ENCODE data around the gene MRPS11. TPM values are rescaled to one million over a fixed set of nuclear protein-coding genes. Genes with fewer than 3 reads are reported as not detected.

The MRPS11 gene
- total RNA-seq, 4 donors from 2014 or later = 33.5 to 47.8 (median 45.2) TPM

- no peak for TF ChIP-seq CTCF (IDR thresholded peaks at IDR 0.05 in 4 of 5, conservative IDR thresholded peaks at IDR 0.05 in 1 of 5)
- TF ChIP-seq POLR2A (IDR thresholded peaks at IDR 0.05) = no peak
- Histone ChIP-seq H3K9me3 (no peaks in the 10 kb centered on the region), H3K27me3 (no peaks in the 10 kb centered on the region), H3K4me3 (no peak overlapping the region), H3K36me3 (no peaks in the 10 kb centered on the region), H3K4me1 (peaks cover 3 to 7% of the 10 kb centered on the region in 2 donors), H3K27ac (no peak overlapping the region)
- ATAC-seq = no peak
- DNase-seq = no peak
- intact Hi-C loops (cut with DNase I; ENCODE audit: low total_unique reads) = no loop called here
- in situ Hi-C loops (cut with MboI; ENCODE audit: low sequenced_read_pairs in 4 of 4) = loop anchor here in 1 of 4 donors (25.0 kb wide), 1 partner anchor 123 kb away; the partner anchor contains the start of gene AEN
Observed at GRCh38 chr15:88489321-88489720, 21.8 kb downstream of the MRPS11 start.

GRCh38 chr15:88490036-88490435, 22.5 kb downstream of the MRPS11 start:
- Histone ChIP-seq H3K36me3 (no peaks in the 10 kb centered on the region), H3K9me3 (no peaks in the 10 kb centered on the region), H3K4me1 (peaks cover 0 to under 1% of the 10 kb centered on the region in 2 donors), H3K27ac (no peak overlapping the region), H3K27me3 (no peaks in the 10 kb centered on the region), H3K4me3 (no peak overlapping the region)
- ATAC-seq (no peak), DNase-seq (no peak)
- in situ Hi-C loops (cut with MboI; ENCODE audit: low sequenced_read_pairs in 4 of 4) (loop anchor here in 1 of 4 donors (10.0 to 25.0 kb wide), 2 partner anchors 65 to 122 kb away; partner anchors contain the start of gene AEN), intact Hi-C loops (cut with DNase I; ENCODE audit: low total_unique reads) (no loop called here)
- TF ChIP-seq CTCF (IDR thresholded peaks at IDR 0.05 in 4 of 5, conservative IDR thresholded peaks at IDR 0.05 in 1 of 5) (no peak), POLR2A (IDR thresholded peaks at IDR 0.05) (no peak)

GRCh38 chr15:88491158-88491557, 23.6 kb downstream of the MRPS11 start:
- DNase-seq (no peak), ATAC-seq (no peak)
- Histone ChIP-seq H3K4me3 (no peak overlapping the region), H3K4me1 (no peaks in the 10 kb centered on the region), H3K27me3 (no peaks in the 10 kb centered on the region), H3K9me3 (no peaks in the 10 kb centered on the region), H3K36me3 (no peaks in the 10 kb centered on the region), H3K27ac (no peak overlapping the region)
- no peak for TF ChIP-seq POLR2A (IDR thresholded peaks at IDR 0.05)
- no peak for TF ChIP-seq CTCF (IDR thresholded peaks at IDR 0.05 in 4 of 5, conservative IDR thresholded peaks at IDR 0.05 in 1 of 5)
- in situ Hi-C loops (cut with MboI; ENCODE audit: low sequenced_read_pairs in 4 of 4) = loop anchor here in 1 of 4 donors (10.0 to 25.0 kb wide), 2 partner anchors 66 to 121 kb away; partner anchors contain the start of gene AEN
- intact Hi-C loops (cut with DNase I; ENCODE audit: low total_unique reads) = no loop called here

GRCh38 chr15:88493844-88494243, 26.3 kb downstream of the MRPS11 start:
- no peaks in the 10 kb centered on the region for H3K9me3 ChIP-seq
- no peak for DNase-seq
- no peaks in the 10 kb centered on the region for H3K27me3 ChIP-seq
- H3K27ac ChIP-seq = no peak overlapping the region
- in situ Hi-C loops (cut with MboI; ENCODE audit: low sequenced_read_pairs in 4 of 4) (loop anchor here in 1 of 4 donors (10.0 to 25.0 kb wide), 2 partner anchors 69 to 118 kb away; partner anchors contain the start of gene AEN), intact Hi-C loops (cut with DNase I; ENCODE audit: low total_unique reads) (no loop called here)
- TF ChIP-seq CTCF (IDR thresholded peaks at IDR 0.05 in 4 of 5, conservative IDR thresholded peaks at IDR 0.05 in 1 of 5) (no peak), POLR2A (IDR thresholded peaks at IDR 0.05) (no peak)
- no peaks in the 10 kb centered on the region for H3K36me3 ChIP-seq
- no peaks in the 10 kb centered on the region for H3K4me1 ChIP-seq
- no peak overlapping the region for H3K4me3 ChIP-seq
- ATAC-seq = no peak
